GM19238 (cell line): Measurements from ENCODE around the gene ZNF223.

Source experiments
- DNase-seq: peaks from one replicate; pipeline ENCODE4 v3.0.0; 2011; ENCODE audit warnings: low spot score; ENCODE audit not compliant: insufficient read length

Gene ZNF223

DNA sequence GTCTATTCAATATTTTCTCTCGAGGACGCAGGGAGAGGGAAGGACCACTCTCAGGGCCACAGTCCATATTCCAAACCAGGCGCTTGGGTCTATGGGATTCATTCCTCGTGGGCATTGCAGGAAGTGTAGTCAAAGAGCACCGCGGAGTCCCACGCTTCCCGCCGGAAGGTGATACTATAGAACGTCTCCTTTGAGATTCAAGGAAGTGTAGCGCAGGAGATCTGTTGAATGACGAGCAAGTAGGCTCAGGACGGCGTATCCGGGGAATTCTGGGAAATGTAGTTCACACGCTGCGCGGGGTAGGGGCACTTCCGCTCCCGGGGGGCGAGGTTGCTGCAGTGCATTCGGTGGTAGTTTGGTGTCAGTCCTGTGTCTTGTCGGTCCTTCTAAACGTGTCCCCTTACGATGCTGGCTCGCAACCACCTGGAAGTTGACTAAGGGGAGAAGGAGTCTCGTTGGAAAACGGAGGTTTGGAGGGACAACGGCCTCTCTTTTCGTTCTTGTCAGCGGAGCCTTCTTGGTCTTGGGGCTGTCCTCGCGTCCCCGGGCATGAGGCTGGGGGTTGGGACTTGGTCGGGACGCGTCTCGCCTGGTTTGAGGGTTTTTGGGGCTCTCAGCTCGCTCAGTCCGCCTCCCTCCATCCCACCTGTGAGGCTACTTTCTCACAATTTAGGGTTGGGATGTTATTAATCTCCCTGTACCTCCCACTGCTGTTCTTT is 20.1 kb downstream of the ZNF223 start, which contains the start of gene ZNF284:
Gene ZNF284, plus strand, starts transcription at position 336 of the 719 bp plus-strand sequence. CDS start 4,231 bp downstream, outside the sequence.
- peak; percentile 78 for DNase-seq

DNA sequence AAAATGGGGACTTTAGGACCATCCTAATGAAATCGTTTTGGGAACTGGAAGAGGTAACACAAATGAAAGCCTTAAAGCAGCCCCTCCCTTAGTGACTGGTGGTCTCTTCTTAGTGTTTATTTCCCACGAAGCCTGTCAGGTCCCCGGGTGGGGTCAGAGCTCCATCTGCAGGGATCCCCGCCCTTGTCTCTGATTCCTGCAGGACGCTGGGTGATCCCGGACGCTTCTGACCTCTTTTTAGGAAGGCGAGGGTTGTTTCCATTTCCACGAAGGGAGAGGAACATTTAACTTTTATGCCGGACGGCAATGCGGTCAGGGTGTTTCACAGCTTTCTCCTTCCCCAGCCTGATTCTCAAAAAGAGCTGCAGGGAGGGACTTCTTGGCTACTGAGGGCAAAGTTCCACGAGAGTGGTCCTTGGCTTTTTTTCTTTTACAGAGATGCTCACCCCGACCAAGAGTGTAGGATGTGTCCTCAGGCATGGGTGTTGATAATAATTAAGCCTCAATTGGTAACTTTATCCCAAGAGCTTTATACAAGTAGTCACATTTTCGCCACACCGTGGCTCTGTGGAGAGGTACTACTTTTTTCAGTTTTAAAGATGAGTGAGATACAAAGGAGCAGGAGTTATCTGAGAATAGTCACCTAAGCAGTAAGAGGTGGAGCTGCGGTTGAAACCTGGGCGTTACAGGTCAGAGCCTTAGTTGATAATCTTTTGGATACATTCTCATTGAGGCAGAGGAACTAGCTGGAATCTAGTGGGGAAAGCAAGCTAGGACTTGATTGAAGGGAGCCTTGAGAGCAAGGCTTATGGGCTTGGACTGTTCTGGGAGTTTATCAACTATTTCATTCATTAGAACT is 20.9 kb downstream of the ZNF223 start:
- DNase-seq, result no peak

DNA sequence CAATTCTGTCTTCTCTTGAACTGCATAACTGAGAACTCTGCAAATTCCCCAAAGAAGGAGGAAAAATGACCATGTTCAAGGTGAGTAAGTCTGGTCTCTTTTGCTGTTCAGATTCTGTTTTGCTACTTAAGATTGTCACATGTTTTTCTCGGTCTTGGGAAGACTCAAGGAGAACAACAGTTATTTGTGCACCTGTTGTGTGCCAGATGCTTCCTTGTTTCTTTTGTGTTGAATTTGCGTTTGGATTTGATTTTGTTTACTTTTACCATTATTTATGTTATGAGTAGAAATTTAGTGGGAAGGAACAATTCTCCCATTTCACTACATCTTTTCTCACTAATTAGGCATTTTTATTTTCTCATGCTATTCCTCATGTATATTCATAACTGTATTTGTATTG is 24.5 kb downstream of the ZNF223 start:
- DNase-seq, result no peak

DNA sequence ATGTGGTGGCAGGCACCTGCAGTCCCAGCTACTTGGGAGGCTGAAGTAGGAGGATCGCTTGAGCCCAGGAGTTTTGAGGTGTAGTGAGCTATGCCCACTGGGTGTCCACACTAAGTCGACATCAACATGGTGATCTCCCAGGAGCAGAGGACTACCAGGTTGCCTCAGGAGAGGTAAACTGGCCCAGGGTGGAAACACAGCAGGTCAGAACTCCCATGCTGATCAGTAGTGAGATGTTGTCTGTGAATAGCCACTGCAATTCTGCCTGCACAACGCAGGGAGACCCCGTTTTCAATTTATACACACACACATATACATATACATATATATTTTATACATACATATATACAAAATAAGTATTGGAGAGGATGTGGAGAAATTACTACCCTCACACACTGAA is 40.3 kb downstream of the ZNF223 start:
- DNase-seq, result no peak

DNA sequence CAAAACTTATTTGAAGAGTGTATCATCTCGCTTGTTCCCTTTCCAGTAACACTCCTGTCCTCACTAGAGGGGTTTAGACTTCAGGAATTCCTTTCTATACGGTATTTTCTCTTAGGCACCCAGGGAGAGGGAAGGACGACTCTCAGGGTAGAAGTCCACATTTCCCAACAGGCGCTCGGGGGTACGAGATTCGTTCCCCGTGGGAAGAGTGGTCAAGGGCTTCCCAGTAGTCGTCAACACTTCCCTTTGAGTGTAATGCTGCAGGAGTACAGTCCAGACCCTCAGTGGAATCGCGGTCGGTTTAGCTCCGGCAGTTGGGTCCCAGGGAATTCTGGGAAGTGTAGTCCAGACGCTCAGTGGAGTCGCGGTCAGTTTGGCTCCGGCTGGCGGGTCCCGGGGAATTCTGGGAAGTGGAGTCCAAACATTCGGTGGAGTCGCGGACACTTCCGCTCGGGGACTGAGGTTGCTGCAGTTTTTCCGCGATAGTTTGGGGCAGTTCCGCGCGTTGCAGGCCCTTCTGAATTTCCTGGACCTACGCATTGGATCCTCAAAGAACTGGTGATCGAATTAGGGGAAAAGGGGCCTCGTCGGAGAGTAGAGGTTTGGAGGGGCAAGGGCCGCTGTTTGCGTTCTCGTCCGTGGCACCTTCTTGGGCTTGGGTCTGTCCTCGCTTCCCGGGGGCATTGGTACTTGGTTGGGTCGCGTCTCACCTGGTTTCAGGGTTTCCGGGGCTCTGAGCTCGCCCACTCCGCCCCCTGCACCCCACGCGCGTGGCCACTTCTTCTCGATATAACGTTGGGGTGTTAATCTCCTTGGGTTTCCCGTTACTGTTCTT is 42.3 kb downstream of the ZNF223 start, which contains the start of gene ZNF224:
Gene ZNF224, plus strand, starts transcription at position 431 of the 835 bp plus-strand sequence. CDS start 3,513 bp downstream, outside the sequence.
- peak; percentile 82 for DNase-seq

DNA sequence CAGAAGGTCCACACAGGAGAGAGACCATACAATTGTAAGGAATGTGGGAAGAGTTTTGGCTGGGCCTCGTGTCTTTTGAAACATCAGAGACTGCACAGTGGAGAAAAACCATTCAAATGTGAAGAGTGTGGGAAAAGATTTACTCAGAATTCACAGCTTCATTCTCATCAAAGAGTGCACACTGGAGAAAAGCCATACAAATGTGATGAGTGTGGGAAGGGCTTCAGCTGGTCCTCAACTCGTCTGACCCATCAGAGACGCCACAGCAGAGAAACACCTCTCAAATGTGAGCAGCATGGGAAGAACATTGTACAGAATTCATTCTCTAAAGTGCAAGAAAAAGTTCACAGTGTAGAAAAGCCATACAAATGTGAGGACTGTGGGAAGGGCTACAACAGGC is 55.9 kb downstream of the ZNF223 start:
- no peak for DNase-seq

DNA sequence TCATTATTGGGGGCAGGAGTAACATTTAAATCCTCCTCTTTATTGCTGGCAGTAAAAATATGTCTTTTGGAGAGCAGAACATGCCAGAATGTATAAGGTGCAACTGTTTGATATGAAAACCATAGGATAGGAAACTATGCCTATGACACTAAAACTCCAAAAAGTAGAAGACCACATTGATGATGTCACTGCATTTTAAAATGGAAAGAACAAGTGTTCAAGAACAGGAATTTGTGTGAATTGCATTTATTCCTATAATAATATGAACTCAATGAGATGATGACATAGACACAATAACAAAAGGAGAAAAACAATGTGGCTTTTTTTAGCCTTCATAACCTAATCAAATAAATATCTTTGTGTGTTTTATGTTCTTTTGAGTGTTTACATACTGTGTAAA is 57.6 kb downstream of the ZNF223 start:
- no peak for DNase-seq

DNA sequence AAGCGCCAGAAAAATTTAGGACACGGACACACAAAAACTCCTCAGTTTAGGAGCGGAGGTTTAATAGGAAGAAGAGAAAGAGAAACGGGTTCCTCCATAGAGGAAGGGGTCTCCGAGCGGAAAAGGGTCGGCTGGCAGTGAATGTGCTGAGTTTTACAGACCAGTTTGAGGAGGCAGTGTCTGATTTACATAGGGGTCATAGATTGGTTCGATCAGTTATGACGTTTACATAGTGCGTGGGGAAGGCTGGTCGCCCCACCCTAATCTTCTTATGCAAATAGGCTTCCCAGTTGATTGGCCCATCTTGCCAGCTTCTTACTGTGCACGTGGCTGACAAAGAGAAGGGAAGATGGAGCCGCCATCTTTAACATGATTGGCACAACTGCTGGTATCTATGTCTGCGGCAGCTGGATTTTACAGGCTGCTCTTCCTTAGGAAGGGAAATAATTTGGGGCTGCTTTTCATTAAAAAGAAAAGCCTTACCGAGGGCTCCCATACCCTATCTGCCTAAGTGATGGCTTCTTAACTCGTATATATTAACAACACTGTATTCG is 60.2 kb downstream of the ZNF223 start:
- DNase-seq, result no peak

DNA sequence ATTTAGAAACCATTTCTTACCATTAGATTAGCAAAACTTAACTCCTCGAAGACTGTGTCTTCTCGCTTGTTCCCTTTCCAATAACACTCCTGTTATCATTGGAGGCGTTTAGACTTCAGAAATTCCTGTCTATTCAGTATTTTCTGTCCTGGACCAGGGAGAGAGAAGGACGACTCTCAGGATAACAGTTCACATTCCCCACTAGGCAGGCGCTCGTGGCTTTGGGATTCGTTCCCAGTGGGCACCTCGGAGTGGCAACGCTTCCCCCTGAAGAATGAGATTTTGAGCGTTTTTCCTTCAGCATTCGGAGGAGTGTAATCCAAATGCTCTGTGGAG is 60.9 kb downstream of the ZNF223 start:
- no peak for DNase-seq

DNA sequence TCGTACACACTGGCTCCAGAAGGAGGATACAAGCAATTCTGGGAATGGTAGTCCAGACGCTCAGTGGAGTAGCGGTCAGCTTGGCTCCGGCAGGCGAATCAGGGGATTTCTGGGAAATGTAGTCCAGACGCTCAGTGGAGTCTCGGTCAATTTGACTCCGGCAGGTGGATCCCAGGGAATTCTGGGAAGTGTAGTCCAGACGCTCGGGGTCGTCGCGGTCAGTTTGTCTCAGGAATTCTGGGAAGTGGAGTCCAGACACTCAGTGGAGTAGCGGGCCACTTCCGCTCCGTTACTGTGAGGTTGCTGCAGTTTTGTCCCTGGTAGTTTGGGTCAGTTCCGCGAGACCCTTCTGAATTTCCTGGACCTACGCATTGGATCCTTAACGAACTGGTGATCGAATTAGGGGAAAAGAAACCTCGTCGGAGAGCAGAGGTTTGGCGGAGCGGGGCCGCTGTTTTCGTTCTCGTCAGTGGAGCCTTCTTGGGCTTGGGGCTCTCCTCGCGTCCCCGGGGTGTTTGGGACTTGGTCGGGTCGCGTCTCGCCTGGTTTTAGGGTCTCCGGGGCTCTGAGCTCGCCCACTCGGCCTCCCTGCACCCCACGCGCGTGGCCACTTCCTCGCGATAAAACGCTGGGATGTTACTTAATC is 61.4 kb downstream of the ZNF223 start, which contains the start of gene ZNF225:
Gene ZNF225, plus strand, starts transcription at position 262 of the 646 bp plus-strand sequence. CDS start 2,429 bp downstream, outside the sequence.
- peak; percentile 84 for DNase-seq

DNA sequence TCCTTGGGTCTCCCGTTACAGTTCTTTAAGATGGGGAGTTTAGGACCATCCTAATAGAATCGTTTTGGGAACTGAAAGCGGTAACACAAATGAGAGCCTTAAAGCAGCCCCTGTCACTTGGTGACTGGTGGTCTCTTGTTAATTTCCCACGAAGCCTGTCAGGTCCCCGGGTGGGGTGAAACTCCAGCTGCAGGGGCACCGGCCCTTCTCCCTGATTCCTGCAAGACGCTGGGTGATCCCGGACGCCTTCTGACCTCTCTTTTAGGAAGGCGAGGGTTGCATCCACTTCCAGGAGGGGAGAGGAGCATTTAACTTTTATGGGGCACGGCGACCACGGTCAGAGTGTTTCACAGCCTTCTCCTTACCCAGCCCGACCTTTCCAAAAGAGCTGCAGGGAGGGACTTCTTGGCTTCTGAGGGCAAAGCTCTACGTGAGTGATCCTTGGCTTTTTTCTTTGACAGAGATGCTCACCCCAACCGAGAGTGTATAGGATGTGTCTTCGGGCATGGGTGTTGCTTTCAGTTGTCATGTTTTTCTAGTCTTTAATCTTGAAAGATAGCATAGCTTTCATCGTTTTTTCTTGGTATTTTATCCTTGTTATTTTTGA is 62.1 kb downstream of the ZNF223 start:
- no peak for DNase-seq
